Measurements from ENCODE around the gene FBXO21.
A peak's percentile ranks its signal among the peaks of the same experiment; 100 is the strongest.
"Not testable (repeated sequence)": the region's sequence is repeated elsewhere in the genome, so short reads cannot be mapped to it uniquely, and the experiment has no call there.

FBXO21 gene

GRCh38 chr12:117210266-117210918 lies 20.1 kb upstream of the FBXO21 start:
- H3K27me3 Mint-ChIP-seq (ENCODE audit: low read depth): peaks cover 20% of the 10 kb centered on the region
- no peaks in the 10 kb centered on the region for H3K36me3 Mint-ChIP-seq (ENCODE audit: low read depth)
- no peak overlapping the region for H3K27ac Mint-ChIP-seq
- no peak overlapping the region for H3K4me3 Mint-ChIP-seq
- H3K9me3 Mint-ChIP-seq: no peaks in the 10 kb centered on the region
- no peaks in the 10 kb centered on the region for H3K4me1 Mint-ChIP-seq (ENCODE audit: low read depth)

GRCh38 chr12:117209626-117210025 lies 19.4 kb upstream of the FBXO21 start:
- H3K36me3 Mint-ChIP-seq (ENCODE audit: low read depth): no peaks in the 10 kb centered on the region
- no peak overlapping the region for H3K4me3 Mint-ChIP-seq
- H3K4me1 Mint-ChIP-seq (ENCODE audit: low read depth): no peaks in the 10 kb centered on the region
- no peaks in the 10 kb centered on the region for H3K9me3 Mint-ChIP-seq
- H3K27me3 Mint-ChIP-seq (ENCODE audit: low read depth): peaks cover 18% of the 10 kb centered on the region
- no peak overlapping the region for H3K27ac Mint-ChIP-seq

GRCh38 chr12:117208811-117209455 lies 18.7 kb upstream of the FBXO21 start:
- Mint-ChIP-seq H3K36me3 (ENCODE audit: low read depth) (no peaks in the 10 kb centered on the region), H3K27ac (no peak overlapping the region), H3K9me3 (no peaks in the 10 kb centered on the region), H3K27me3 (ENCODE audit: low read depth) (peaks cover 16% of the 10 kb centered on the region), H3K4me1 (ENCODE audit: low read depth) (no peaks in the 10 kb centered on the region), H3K4me3 (no peak overlapping the region)

- peaks cover 15% of the 10 kb centered on the region for H3K27me3 Mint-ChIP-seq (ENCODE audit: low read depth)
- H3K36me3 Mint-ChIP-seq (ENCODE audit: low read depth): no peaks in the 10 kb centered on the region
- no peak overlapping the region for H3K4me3 Mint-ChIP-seq
- H3K27ac Mint-ChIP-seq: no peak overlapping the region
- no peaks in the 10 kb centered on the region for H3K4me1 Mint-ChIP-seq (ENCODE audit: low read depth)
- H3K9me3 Mint-ChIP-seq: no peaks in the 10 kb centered on the region
Measured at GRCh38 chr12:117208206-117208605, 17.9 kb upstream of the FBXO21 start.

- H3K27me3 Mint-ChIP-seq (ENCODE audit: low read depth): peaks cover 10% of the 10 kb centered on the region
- H3K36me3 Mint-ChIP-seq (ENCODE audit: low read depth): no peaks in the 10 kb centered on the region
- H3K4me1 Mint-ChIP-seq (ENCODE audit: low read depth): no peaks in the 10 kb centered on the region
- H3K9me3 Mint-ChIP-seq: no peaks in the 10 kb centered on the region
- H3K4me3 Mint-ChIP-seq: no peak overlapping the region
- H3K27ac Mint-ChIP-seq: no peak overlapping the region
Measured at GRCh38 chr12:117207675-117208074, 17.4 kb upstream of the FBXO21 start.

GRCh38 chr12:117202556-117202955 lies 12.3 kb upstream of the FBXO21 start:
- Mint-ChIP-seq H3K36me3 (ENCODE audit: low read depth) (no peaks in the 10 kb centered on the region), H3K4me1 (ENCODE audit: low read depth) (no peaks in the 10 kb centered on the region), H3K9me3 (no peaks in the 10 kb centered on the region), H3K4me3 (no peak overlapping the region), H3K27me3 (ENCODE audit: low read depth) (peaks cover 2% of the 10 kb centered on the region), H3K27ac (no peak overlapping the region)

- Mint-ChIP-seq H3K4me3 (no peak overlapping the region), H3K9me3 (no peaks in the 10 kb centered on the region), H3K4me1 (ENCODE audit: low read depth) (no peaks in the 10 kb centered on the region), H3K27me3 (ENCODE audit: low read depth) (peaks cover 6% of the 10 kb centered on the region), H3K27ac (no peak overlapping the region), H3K36me3 (ENCODE audit: low read depth) (no peaks in the 10 kb centered on the region)
Measured at GRCh38 chr12:117202033-117202432, 11.8 kb upstream of the FBXO21 start.

GRCh38 chr12:117199956-117200744 lies 9.9 kb upstream of the FBXO21 start:
- H3K4me3 Mint-ChIP-seq: not testable (repeated sequence)

GRCh38 chr12:117196334-117196733 lies 6.1 kb upstream of the FBXO21 start:
- not testable (repeated sequence) for H3K4me3 Mint-ChIP-seq; H3K9me3 Mint-ChIP-seq; H3K4me1 Mint-ChIP-seq (ENCODE audit: low read depth); H3K27ac Mint-ChIP-seq; H3K36me3 Mint-ChIP-seq (ENCODE audit: low read depth)
- H3K27me3 Mint-ChIP-seq (ENCODE audit: low read depth): peaks cover 27% of the 10 kb centered on the region

More at GRCh38 chr12:117199956-117200744, 9.9 kb upstream of the FBXO21 start:
- not testable (repeated sequence) for H3K36me3 Mint-ChIP-seq (ENCODE audit: low read depth); H3K9me3 Mint-ChIP-seq; H3K27ac Mint-ChIP-seq; H3K4me1 Mint-ChIP-seq (ENCODE audit: low read depth); H3K27me3 Mint-ChIP-seq (ENCODE audit: low read depth)

GRCh38 chr12:117195027-117195426 lies 4.8 kb upstream of the FBXO21 start:
- not testable (repeated sequence) for H3K4me1 Mint-ChIP-seq (ENCODE audit: low read depth)
- peaks cover 28% of the 10 kb centered on the region for H3K27me3 Mint-ChIP-seq (ENCODE audit: low read depth)

GRCh38 chr12:117193903-117194302 lies 3.6 kb upstream of the FBXO21 start:
- Mint-ChIP-seq H3K27ac (no peak overlapping the region), H3K4me3 (no peak overlapping the region), H3K27me3 (ENCODE audit: low read depth) (peaks cover 28% of the 10 kb centered on the region), H3K4me1 (ENCODE audit: low read depth) (peaks cover 10% of the 10 kb centered on the region), H3K36me3 (ENCODE audit: low read depth) (peaks cover 8% of the 10 kb centered on the region), H3K9me3 (peaks cover 6% of the 10 kb centered on the region)

More at GRCh38 chr12:117195027-117195426, 4.8 kb upstream of the FBXO21 start:
- H3K27ac Mint-ChIP-seq; H3K36me3 Mint-ChIP-seq (ENCODE audit: low read depth); H3K4me3 Mint-ChIP-seq; H3K9me3 Mint-ChIP-seq: not testable (repeated sequence)

GRCh38 chr12:117192581-117192980 lies 2.3 kb upstream of the FBXO21 start:
- Mint-ChIP-seq H3K27me3 (ENCODE audit: low read depth) (peaks cover 26% of the 10 kb centered on the region), H3K36me3 (ENCODE audit: low read depth) (peaks cover 12% of the 10 kb centered on the region), H3K4me1 (ENCODE audit: low read depth) (peaks cover 15% of the 10 kb centered on the region)
- H3K4me3 Mint-ChIP-seq, H3K27ac Mint-ChIP-seq, H3K9me3 Mint-ChIP-seq: not testable (repeated sequence)

- peak overlapping the region; percentile 47 for H3K4me3 Mint-ChIP-seq
- peaks cover 6% of the 10 kb centered on the region for H3K9me3 Mint-ChIP-seq
- peaks cover 17% of the 10 kb centered on the region for H3K4me1 Mint-ChIP-seq (ENCODE audit: low read depth)
- H3K27me3 Mint-ChIP-seq (ENCODE audit: low read depth): peaks cover 22% of the 10 kb centered on the region
- peaks cover 15% of the 10 kb centered on the region for H3K36me3 Mint-ChIP-seq (ENCODE audit: low read depth)
- no peak overlapping the region for H3K27ac Mint-ChIP-seq
Measured at GRCh38 chr12:117192057-117192456, 1.8 kb upstream of the FBXO21 start.

- Mint-ChIP-seq H3K27ac (peak overlapping the region; percentile 91), H3K4me1 (ENCODE audit: low read depth) (peaks cover 17% of the 10 kb centered on the region), H3K9me3 (peaks cover 6% of the 10 kb centered on the region), H3K36me3 (ENCODE audit: low read depth) (peaks cover 22% of the 10 kb centered on the region), H3K4me3 (peak overlapping the region; percentile 93), H3K27me3 (ENCODE audit: low read depth) (peaks cover 19% of the 10 kb centered on the region)
Measured at GRCh38 chr12:117189725-117190209, 503 bp downstream of the FBXO21 start.

All from T-helper 1 cell treated with Interleukin-12 subunit alpha and Interleukin-12 subunit beta and Interleukin-4 antibody, amounts not matched to agents 30 μg/mL and 1 μg/mL, for 36 hours (primary cell).